SU-DHL-6 (cell line): Measurements from ENCODE around the gene PIPOX.

Experiments used
- EZH2phosphoT487 ChIP-seq: fragments of 200-600 bp; sonication (generic), shearing (Covaris generic); conservative IDR thresholded peaks from 2 replicates; pipeline ENCODE4 v1.6.1; 2018; ENCODE audit warnings: mild to moderate bottlenecking, antibody characterized with exemption, low read length, moderate library complexity, mixed read lengths
- TF ChIP-seq, protein P1 (sequence below): fragments of 200-600 bp; sonication (generic); IDR thresholded peaks from one replicate; pipeline ENCODE4 v1.5.1; 2017; ENCODE audit warnings: antibody characterized with exemption, mild to moderate bottlenecking, low read length, moderate library complexity; ENCODE audit not compliant: insufficient read depth, poor library complexity, severe bottlenecking

- TF ChIP-seq, protein P1, sequence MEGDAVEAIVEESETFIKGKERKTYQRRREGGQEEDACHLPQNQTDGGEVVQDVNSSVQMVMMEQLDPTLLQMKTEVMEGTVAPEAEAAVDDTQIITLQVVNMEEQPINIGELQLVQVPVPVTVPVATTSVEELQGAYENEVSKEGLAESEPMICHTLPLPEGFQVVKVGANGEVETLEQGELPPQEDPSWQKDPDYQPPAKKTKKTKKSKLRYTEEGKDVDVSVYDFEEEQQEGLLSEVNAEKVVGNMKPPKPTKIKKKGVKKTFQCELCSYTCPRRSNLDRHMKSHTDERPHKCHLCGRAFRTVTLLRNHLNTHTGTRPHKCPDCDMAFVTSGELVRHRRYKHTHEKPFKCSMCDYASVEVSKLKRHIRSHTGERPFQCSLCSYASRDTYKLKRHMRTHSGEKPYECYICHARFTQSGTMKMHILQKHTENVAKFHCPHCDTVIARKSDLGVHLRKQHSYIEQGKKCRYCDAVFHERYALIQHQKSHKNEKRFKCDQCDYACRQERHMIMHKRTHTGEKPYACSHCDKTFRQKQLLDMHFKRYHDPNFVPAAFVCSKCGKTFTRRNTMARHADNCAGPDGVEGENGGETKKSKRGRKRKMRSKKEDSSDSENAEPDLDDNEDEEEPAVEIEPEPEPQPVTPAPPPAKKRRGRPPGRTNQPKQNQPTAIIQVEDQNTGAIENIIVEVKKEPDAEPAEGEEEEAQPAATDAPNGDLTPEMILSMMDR, result no peak
- TF ChIP-seq EZH2phosphoT487, result no peak
Observed at GRCh38 chr17:29043539-29044145, 701 bp downstream of the PIPOX start.
